ENCODE data around the gene NXF1. TPM values are rescaled to one million over a fixed set of nuclear protein-coding genes. Genes with fewer than 3 reads are reported as not detected.

Gene NXF1
- total RNA-seq, 1 donor from 2014 or later, result 33.4 TPM

Small RNA genes lying within 50 kb of the gene (small RNA-seq; reads per million reads assigned to genes)
- 0.17 reads per million for gene MIR6514 (ENCODE audit: low replicate concordance)
- not detected for gene RF00099 (ENCODE audit: low replicate concordance)
- gene RNU6-118P (ENCODE audit: low replicate concordance), result not detected
- not detected for gene SNORD22 (ENCODE audit: low replicate concordance)
- not detected for gene SNORD26 (ENCODE audit: low replicate concordance)
- gene SNORD27 (ENCODE audit: low replicate concordance), result not detected
- not detected for gene SNORD28 (ENCODE audit: low replicate concordance)
- 521 reads per million, percentile 98 among the genes with 10 or more reads in this experiment for gene SNORD30 (ENCODE audit: low replicate concordance)

Other genes with a start within 250 kb of the NXF1 start
- gene EEF1G, start 231.5 kb downstream of the NXF1 start, total RNA-seq, result 1,310 TPM
- gene TUT1, start 213.9 kb downstream of the NXF1 start, total RNA-seq, result 4.1 TPM
- 78.4 TPM for gene MTA2, start 203.6 kb downstream of the NXF1 start, total RNA-seq
- gene EML3, start 192.7 kb downstream of the NXF1 start, total RNA-seq, result 14.6 TPM
- gene ROM1, start 192.2 kb downstream of the NXF1 start, total RNA-seq, result 1.5 TPM
- 12.5 TPM for gene B3GAT3, start 183.5 kb downstream of the NXF1 start, total RNA-seq
- 103 TPM for gene GANAB, start 158.8 kb downstream of the NXF1 start, total RNA-seq
- gene INTS5, start 152.1 kb downstream of the NXF1 start, total RNA-seq, result 8.5 TPM
- 23.7 TPM for gene C11orf98, start 140.2 kb downstream of the NXF1 start, total RNA-seq
- gene CSKMT, start 140.1 kb downstream of the NXF1 start, total RNA-seq, result 9.9 TPM
- gene UQCC3, start 133.8 kb downstream of the NXF1 start, total RNA-seq, result 5.6 TPM
- 6.4 TPM for gene LBHD1, start 133.2 kb downstream of the NXF1 start, total RNA-seq
- gene UBXN1, start 126.4 kb downstream of the NXF1 start, total RNA-seq, result 57.2 TPM
- gene LRRN4CL, start 115.9 kb downstream of the NXF1 start, total RNA-seq, result 12.7 TPM
- 21.6 TPM for gene BSCL2, start 98.0 kb downstream of the NXF1 start, total RNA-seq
- gene GNG3, start 97.8 kb downstream of the NXF1 start, total RNA-seq, result not detected
- gene HNRNPUL2, start 78.0 kb downstream of the NXF1 start, total RNA-seq, result 33.3 TPM
- 23.9 TPM for gene TTC9C, start 77.0 kb downstream of the NXF1 start, total RNA-seq
- 7.0 TPM for gene ZBTB3, start 51.3 kb downstream of the NXF1 start, total RNA-seq
- 53.7 TPM for gene POLR2G, start 43.9 kb downstream of the NXF1 start, total RNA-seq
- 13.8 TPM for gene TAF6L, start 34.0 kb downstream of the NXF1 start, total RNA-seq
- 16.9 TPM for gene TMEM179B, start 18.0 kb downstream of the NXF1 start, total RNA-seq
- gene TMEM223, start 13.4 kb downstream of the NXF1 start, total RNA-seq, result 9.3 TPM
- 38.2 TPM for gene STX5, start 26.6 kb upstream of the NXF1 start, total RNA-seq
- not detected for gene TEX54, start 27.4 kb upstream of the NXF1 start, total RNA-seq
- 36.1 TPM for gene WDR74, start 34.1 kb upstream of the NXF1 start, total RNA-seq
- gene SLC3A2, start 75.5 kb upstream of the NXF1 start, total RNA-seq, result 124 TPM
- 0.69 TPM for gene CHRM1, start 115.9 kb upstream of the NXF1 start, total RNA-seq
- gene SLC22A6, start 179.5 kb upstream of the NXF1 start, total RNA-seq, result not detected
- not detected for gene SLC22A8, start 210.4 kb upstream of the NXF1 start, total RNA-seq

Data from skin of body (tissue), 2 donors.